C4-2B (cell line): ENCODE data around the gene TMCO6.
"Not testable (repeated sequence)": the region's sequence is repeated elsewhere in the genome, so short reads cannot be mapped to it uniquely, and the experiment has no call there.

ENCODE experiments used
- H3K27ac ChIP-seq: fragments of 450-650 bp; 2 replicates; pipeline ENCODE4 v1.5.1; 2017
- ZFX ChIP-seq: fragments of 450-650 bp; IDR thresholded peaks from 2 replicates; pipeline ENCODE4 v1.6.1; 2017
- TF ChIP-seq, protein P1 (sequence below): fragments of 450-650 bp; conservative IDR thresholded peaks from 2 replicates; pipeline ENCODE4 v1.5.1; 2017; ENCODE audit warnings: mild to moderate bottlenecking

The TMCO6 gene

GRCh38 chr5:140635291-140636257 is 3.7 kb upstream of the TMCO6 start:
- no peak for TF ChIP-seq ZFX
- TF ChIP-seq, protein P1, sequence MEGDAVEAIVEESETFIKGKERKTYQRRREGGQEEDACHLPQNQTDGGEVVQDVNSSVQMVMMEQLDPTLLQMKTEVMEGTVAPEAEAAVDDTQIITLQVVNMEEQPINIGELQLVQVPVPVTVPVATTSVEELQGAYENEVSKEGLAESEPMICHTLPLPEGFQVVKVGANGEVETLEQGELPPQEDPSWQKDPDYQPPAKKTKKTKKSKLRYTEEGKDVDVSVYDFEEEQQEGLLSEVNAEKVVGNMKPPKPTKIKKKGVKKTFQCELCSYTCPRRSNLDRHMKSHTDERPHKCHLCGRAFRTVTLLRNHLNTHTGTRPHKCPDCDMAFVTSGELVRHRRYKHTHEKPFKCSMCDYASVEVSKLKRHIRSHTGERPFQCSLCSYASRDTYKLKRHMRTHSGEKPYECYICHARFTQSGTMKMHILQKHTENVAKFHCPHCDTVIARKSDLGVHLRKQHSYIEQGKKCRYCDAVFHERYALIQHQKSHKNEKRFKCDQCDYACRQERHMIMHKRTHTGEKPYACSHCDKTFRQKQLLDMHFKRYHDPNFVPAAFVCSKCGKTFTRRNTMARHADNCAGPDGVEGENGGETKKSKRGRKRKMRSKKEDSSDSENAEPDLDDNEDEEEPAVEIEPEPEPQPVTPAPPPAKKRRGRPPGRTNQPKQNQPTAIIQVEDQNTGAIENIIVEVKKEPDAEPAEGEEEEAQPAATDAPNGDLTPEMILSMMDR, result peak; percentile 50
- H3K27ac ChIP-seq, result no peak overlapping the region

DNA sequence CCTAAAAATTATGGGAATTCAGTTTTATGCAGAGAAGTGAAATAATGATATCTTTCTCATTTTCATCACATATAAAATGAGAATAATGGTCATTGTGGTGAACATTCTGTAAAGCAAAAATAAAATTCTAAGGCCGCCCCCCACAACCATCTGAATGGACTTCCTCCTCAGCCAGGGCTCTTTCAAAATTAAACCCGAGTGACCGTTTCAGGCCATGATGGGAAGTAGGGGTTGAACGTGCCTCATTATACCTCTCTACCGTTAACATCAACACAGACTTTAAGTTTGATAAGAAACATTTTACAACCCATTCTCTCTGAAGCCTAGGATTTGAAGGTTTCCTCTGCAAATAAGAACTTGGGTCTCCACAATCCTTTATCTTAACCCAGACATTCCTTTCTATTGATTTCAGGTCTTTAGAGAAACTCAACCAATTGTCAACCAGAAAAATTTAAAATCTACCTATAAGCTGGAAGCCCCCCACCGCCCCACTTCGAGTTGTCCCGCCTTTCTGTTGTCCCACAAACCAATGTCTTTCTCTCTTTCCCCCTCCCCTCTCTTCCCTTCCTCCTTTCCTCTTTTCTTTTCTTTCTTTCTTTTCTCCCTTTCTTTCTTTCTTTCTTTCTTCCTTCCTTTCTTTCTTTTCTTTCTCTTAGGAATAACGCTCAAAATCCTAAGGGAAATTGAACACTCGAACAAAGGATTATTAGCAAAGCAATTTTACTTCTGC is 1.7 kb upstream of the TMCO6 start:
- H3K27ac ChIP-seq, result no peak overlapping the region
- TF ChIP-seq, protein P1, result no peak
- no peak for TF ChIP-seq ZFX

GRCh38 chr5:140638898-140639147 is 428 bp upstream of the TMCO6 start:
- peak overlapping the region; percentile 91 for H3K27ac ChIP-seq

GRCh38 chr5:140641716-140642115 is 2.5 kb downstream of the TMCO6 start:
- no peak for TF ChIP-seq ZFX
- TF ChIP-seq, protein P1, result no peak
- H3K27ac ChIP-seq, result peak overlapping the region; percentile 3; the same call in 1 of the 2 replicates

GRCh38 chr5:140642718-140643117 is 3.5 kb downstream of the TMCO6 start:
- TF ChIP-seq, protein P1, result no peak
- no peak for TF ChIP-seq ZFX
- no peak overlapping the region for H3K27ac ChIP-seq

- peak overlapping the region; percentile 82 for H3K27ac ChIP-seq
- TF ChIP-seq ZFX, result no peak
Observed at GRCh38 chr5:140647042-140647419, 7.8 kb downstream of the TMCO6 start.

- TF ChIP-seq, protein P1, result no peak
- no peak for TF ChIP-seq ZFX
- no peak overlapping the region for H3K27ac ChIP-seq
Observed at GRCh38 chr5:140658870-140659269, 19.6 kb downstream of the TMCO6 start.

DNA sequence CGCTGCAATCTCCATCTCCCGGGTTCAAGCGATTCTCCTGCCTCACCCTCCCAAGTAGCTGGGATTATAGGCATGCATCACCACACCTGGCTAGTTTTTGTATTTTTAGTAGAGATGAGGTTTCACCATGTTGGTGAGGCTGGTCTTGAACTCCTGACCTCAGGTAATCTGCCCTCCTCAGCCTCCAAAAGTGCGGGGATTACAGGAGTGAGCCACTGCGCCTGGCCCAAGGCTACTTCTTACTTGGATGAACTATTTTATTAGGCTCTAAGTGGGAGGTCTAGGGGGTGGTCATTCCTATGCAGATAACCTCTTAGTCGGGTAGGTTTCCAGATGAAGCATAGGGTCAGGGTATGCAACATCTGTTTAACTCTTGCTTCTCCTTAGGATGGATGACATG is 21.1 kb downstream of the TMCO6 start:
- not testable (repeated sequence) for H3K27ac ChIP-seq

DNA sequence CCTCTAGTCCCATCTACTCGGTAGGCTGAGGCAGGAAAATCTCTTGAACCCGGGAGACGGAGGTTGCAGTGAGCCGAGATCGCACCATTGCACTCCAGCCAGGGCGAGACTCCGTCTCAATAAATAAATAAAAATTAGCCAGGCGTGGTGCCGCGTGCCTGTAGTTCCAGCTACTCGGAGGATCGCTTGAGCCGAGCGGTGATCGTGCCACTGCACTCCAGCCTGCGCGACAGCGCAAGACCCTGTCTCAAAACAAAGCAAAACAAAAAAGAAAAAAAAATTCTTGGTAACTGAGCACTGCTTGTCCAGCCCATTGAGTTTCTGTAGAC is 24.7 kb downstream of the TMCO6 start:
- peak overlapping the region; percentile 88 for H3K27ac ChIP-seq

More for the DNA sequence above, 24.7 kb downstream of the TMCO6 start:
- no peak for TF ChIP-seq ZFX
- TF ChIP-seq, protein P1, result no peak
